ENCODE measurements around the gene EPC2. TPM values are rescaled to one million over a fixed set of nuclear protein-coding genes. Genes with fewer than 3 reads are reported as not detected.

Gene EPC2
- total RNA-seq, 1 donor from 2014 or later: 31.6 TPM

DNA sequence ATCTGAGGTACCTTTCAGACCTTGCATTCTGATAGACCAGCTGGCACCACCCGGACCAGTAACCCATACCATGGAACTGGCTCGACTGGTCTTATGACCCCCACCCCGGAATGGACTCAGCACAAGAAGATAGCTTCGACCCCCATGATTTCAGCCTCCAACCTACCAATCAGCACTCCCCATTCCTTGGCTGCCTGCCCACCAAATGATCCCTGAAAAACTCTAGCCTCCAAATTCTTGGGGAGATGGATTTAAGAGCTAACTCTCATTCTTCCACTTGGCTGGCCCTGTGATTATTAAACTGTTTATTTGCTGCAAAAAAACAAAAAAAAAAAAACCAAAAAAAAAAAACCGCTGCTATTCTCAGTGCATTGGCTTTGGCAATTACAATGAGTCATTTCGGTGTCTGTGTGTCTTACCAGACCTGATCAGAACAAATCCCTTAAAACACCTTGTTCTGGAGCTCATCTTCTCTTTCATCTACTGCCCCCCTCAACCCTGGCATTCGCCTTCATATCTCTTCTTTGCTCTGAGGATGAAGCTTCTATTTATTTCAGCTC is 170.4 kb downstream of the EPC2 start:
- H3K9me3 Mint-ChIP-seq: no peaks in the 10 kb centered on the region
- H3K4me1 Mint-ChIP-seq: peaks cover 7% of the 10 kb centered on the region
- H3K4me3 Mint-ChIP-seq: no peak overlapping the region
- peaks cover 4% of the 10 kb centered on the region for H3K27me3 Mint-ChIP-seq (ENCODE audit: low read depth)
- DNase-seq (ENCODE audit: low read depth, low spot score): no peak
- H3K36me3 Mint-ChIP-seq (ENCODE audit: low read depth): no peaks in the 10 kb centered on the region
- TF ChIP-seq, protein P1, sequence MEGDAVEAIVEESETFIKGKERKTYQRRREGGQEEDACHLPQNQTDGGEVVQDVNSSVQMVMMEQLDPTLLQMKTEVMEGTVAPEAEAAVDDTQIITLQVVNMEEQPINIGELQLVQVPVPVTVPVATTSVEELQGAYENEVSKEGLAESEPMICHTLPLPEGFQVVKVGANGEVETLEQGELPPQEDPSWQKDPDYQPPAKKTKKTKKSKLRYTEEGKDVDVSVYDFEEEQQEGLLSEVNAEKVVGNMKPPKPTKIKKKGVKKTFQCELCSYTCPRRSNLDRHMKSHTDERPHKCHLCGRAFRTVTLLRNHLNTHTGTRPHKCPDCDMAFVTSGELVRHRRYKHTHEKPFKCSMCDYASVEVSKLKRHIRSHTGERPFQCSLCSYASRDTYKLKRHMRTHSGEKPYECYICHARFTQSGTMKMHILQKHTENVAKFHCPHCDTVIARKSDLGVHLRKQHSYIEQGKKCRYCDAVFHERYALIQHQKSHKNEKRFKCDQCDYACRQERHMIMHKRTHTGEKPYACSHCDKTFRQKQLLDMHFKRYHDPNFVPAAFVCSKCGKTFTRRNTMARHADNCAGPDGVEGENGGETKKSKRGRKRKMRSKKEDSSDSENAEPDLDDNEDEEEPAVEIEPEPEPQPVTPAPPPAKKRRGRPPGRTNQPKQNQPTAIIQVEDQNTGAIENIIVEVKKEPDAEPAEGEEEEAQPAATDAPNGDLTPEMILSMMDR (conservative IDR thresholded peaks at IDR 0.05): no peak
- peak overlapping the region; percentile 35 for H3K27ac Mint-ChIP-seq (ENCODE audit: unreplicated experiment)

GRCh38 chr2:148816176-148816575 is 171.6 kb downstream of the EPC2 start:
- Mint-ChIP-seq H3K9me3 (no peaks in the 10 kb centered on the region), H3K4me1 (peaks cover 7% of the 10 kb centered on the region), H3K36me3 (ENCODE audit: low read depth) (no peaks in the 10 kb centered on the region), H3K27ac (ENCODE audit: unreplicated experiment) (no peak overlapping the region), H3K27me3 (ENCODE audit: low read depth) (peaks cover 8% of the 10 kb centered on the region), H3K4me3 (no peak overlapping the region)
- no peak for DNase-seq (ENCODE audit: low read depth, low spot score)
- TF ChIP-seq, protein P1 (conservative IDR thresholded peaks at IDR 0.05): no peak

DNA sequence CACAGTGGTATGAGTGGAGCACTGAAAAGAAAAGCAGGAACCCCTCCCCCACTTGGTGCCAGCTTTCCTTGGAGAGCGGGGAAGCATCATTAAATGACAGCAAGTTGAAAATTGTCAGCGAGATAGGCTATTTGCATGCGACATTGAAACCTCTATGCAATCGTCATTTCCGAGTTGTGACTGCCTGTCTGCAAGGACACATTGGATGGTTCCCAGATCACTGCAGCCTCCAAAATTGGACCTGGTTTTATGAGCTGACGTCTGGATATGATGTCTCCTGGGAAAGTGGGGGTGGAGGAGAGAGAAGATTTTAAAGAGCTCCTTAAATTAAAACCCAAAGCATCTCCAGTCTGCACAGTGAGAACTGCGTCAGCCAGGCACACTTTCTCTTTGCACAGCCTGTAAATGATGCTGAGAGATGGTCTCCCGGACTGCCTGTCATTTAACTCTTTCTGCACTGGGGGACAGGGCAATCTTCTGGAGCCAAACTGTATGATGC is 172.7 kb downstream of the EPC2 start:
- no peak overlapping the region for H3K27ac Mint-ChIP-seq (ENCODE audit: unreplicated experiment)
- DNase-seq (ENCODE audit: low read depth, low spot score): no peak
- TF ChIP-seq, protein P1 (conservative IDR thresholded peaks at IDR 0.05): no peak
- peaks cover 8% of the 10 kb centered on the region for H3K27me3 Mint-ChIP-seq (ENCODE audit: low read depth)
- peak overlapping the region; percentile 50 for H3K4me3 Mint-ChIP-seq
- H3K36me3 Mint-ChIP-seq (ENCODE audit: low read depth): no peaks in the 10 kb centered on the region
- peaks cover 2% of the 10 kb centered on the region for H3K9me3 Mint-ChIP-seq
- H3K4me1 Mint-ChIP-seq: peaks cover 7% of the 10 kb centered on the region

DNA sequence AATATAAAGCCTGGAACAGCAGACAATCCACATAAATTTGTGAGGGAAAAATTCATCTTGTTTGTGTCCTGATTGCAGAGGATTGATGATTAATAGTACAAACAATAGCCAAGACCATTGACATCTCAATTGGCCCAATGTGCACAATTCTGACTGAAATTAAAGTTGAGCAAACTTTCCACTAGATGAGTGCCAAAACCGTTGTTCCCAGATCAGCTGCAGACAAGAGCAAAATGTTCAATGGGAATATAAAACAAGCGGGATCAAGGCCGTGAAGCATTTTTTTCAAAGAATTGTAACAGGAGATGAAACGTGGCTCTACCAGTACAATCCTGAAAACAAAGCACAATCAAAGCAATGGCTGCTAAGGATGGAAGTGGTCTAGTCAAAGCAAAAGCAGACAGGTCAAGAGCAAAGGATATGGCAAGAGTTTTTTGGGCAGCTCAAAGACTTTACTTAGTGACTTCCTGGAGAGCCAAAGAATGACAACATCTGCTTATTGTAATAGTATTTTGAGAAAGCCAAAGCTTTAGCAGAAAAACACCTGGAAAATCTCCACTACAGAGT is 174.6 kb downstream of the EPC2 start:
- H3K36me3 Mint-ChIP-seq (ENCODE audit: low read depth): no peaks in the 10 kb centered on the region
- peaks cover 2% of the 10 kb centered on the region for H3K9me3 Mint-ChIP-seq
- H3K27me3 Mint-ChIP-seq (ENCODE audit: low read depth): peaks cover 8% of the 10 kb centered on the region
- no peak for DNase-seq (ENCODE audit: low read depth, low spot score)
- TF ChIP-seq, protein P1 (conservative IDR thresholded peaks at IDR 0.05): no peak
- no peak overlapping the region for H3K27ac Mint-ChIP-seq (ENCODE audit: unreplicated experiment)
- no peak overlapping the region for H3K4me3 Mint-ChIP-seq
- peaks cover 7% of the 10 kb centered on the region for H3K4me1 Mint-ChIP-seq

DNA sequence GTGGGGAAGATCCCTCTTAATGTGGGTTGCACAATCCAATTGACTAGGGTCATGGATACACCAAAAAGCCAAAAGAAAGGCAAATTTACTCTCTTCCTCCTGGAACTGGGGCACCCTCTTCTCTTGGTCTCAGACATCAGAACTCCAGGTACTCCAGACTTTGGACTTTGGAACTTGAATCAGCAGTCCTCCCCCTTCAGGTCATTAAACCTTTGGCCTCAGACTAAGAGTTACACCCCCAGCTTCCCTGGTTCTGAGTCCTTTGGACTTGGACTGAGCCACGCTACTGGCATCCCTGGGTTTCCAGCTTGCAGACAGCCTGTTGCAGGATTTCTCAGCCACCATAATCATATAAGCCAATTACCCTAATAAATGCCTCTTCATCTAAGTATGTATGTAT is 179.6 kb downstream of the EPC2 start:
- Mint-ChIP-seq H3K27ac (ENCODE audit: unreplicated experiment) (no peak overlapping the region), H3K36me3 (ENCODE audit: low read depth) (no peaks in the 10 kb centered on the region), H3K9me3 (peaks cover 7% of the 10 kb centered on the region), H3K4me1 (peaks cover 10% of the 10 kb centered on the region), H3K4me3 (no peak overlapping the region), H3K27me3 (ENCODE audit: low read depth) (peaks cover 4% of the 10 kb centered on the region)
- DNase-seq (ENCODE audit: low read depth, low spot score): no peak
- TF ChIP-seq, protein P1 (conservative IDR thresholded peaks at IDR 0.05): no peak

All from neural crest cell (in vitro differentiated cells).